ENCODE data around the gene FCRL5. TPM values are rescaled to one million over a fixed set of nuclear protein-coding genes. Genes with fewer than 3 reads are reported as not detected.

Gene FCRL5
- total and polyA plus RNA-seq, 2 donors (not counting 3 experiments of a cell fraction or from before 2014, with no cell fraction given), result not detected

DNA sequence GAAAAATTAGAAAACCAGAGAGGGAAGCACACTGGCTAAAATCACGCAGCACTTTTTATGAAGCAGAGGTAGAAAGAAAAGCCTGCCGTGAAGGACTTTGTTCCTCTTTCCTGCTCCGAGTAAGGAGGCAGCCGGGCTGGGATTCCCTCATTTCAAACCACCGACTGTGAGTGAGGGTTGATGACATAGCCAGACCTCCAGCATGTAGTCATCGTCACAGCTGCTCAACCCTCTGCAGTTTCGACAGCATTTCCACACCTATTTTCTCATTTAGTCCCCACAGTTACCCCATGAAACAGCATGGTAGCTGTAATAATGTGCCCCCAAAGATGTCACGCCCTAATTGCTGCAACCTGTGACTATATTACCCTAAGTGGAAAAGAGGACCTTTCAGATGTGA, 35.3 kb downstream of the FCRL5 start:
- no peaks in the 10 kb centered on the region for H3K79me2 ChIP-seq (ENCODE audit: control insufficient read depth, insufficient read depth, low read length)
- H3K4me2 ChIP-seq (ENCODE audit: insufficient read depth, low read length), result no peak overlapping the region
- H4K20me1 ChIP-seq (replicated peaks; ENCODE audit: control insufficient read depth, extremely low read depth, insufficient read depth, low read length), result no peaks in the 10 kb centered on the region
- FAIRE-seq (no peak), DNase-seq (ENCODE audit: low read depth, low spot score) (no peak)
- ChIA-PET CTCF (interaction anchor here (1.7 kb wide), 1 partner anchor 12 kb away, joined by 4 read pairs; no protein-coding TSS in a partner anchor), POLR2A (no interaction called here)
- H3K36me3 ChIP-seq (ENCODE audit: control insufficient read depth in 2 of 2, extremely low read depth in 1 of 2, insufficient read depth in 2 of 2, low read length in 2 of 2), result no peaks in the 10 kb centered on the region
- intact Hi-C loops (cut with micrococcal nuclease) (no loop called here), dilution Hi-C loops (cut with MboI; ENCODE audit: extremely low pct_ligation_motif_present, low sequenced_read_pairs) (no loop called here)
- TF ChIP-seq EZH2 (IDR thresholded peaks at IDR 0.05; ENCODE audit: borderline replicate concordance, low read depth, low read length, severe bottlenecking) (no peak), FOS (IDR thresholded peaks at IDR 0.05; ENCODE audit: borderline replicate concordance, insufficient read depth, low read length) (no peak), POLR2A (IDR thresholded peaks at IDR 0.05; ENCODE audit: low read depth, low read length) (no peak), POLR2AphosphoS5 (IDR thresholded peaks at IDR 0.05; ENCODE audit: insufficient read depth, low read depth, low read length) (no peak), JUN (IDR thresholded peaks at IDR 0.05; ENCODE audit: borderline replicate concordance, insufficient read depth, insufficient read length, low read depth) (no peak), MYC (IDR thresholded peaks at IDR 0.05; ENCODE audit: low read depth, low read length) (no peak), GATA2 (IDR thresholded peaks at IDR 0.05; ENCODE audit: insufficient read depth, insufficient read length, low read depth, low read length) (no peak)
- TF ChIP-seq, protein P1, sequence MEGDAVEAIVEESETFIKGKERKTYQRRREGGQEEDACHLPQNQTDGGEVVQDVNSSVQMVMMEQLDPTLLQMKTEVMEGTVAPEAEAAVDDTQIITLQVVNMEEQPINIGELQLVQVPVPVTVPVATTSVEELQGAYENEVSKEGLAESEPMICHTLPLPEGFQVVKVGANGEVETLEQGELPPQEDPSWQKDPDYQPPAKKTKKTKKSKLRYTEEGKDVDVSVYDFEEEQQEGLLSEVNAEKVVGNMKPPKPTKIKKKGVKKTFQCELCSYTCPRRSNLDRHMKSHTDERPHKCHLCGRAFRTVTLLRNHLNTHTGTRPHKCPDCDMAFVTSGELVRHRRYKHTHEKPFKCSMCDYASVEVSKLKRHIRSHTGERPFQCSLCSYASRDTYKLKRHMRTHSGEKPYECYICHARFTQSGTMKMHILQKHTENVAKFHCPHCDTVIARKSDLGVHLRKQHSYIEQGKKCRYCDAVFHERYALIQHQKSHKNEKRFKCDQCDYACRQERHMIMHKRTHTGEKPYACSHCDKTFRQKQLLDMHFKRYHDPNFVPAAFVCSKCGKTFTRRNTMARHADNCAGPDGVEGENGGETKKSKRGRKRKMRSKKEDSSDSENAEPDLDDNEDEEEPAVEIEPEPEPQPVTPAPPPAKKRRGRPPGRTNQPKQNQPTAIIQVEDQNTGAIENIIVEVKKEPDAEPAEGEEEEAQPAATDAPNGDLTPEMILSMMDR (IDR thresholded peaks at IDR 0.05; ENCODE audit: extremely low read depth in 1 of 2, insufficient read depth in 1 of 2, low read depth in 1 of 2, low read length in 2 of 2), result no peak
- TF ChIP-seq, protein P2, sequence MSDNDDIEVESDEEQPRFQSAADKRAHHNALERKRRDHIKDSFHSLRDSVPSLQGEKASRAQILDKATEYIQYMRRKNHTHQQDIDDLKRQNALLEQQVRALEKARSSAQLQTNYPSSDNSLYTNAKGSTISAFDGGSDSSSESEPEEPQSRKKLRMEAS (IDR thresholded peaks at IDR 0.05; ENCODE audit: insufficient read depth, insufficient read length), result no peak
- H3K9ac ChIP-seq (replicated peaks; ENCODE audit: extremely low read depth, insufficient read depth, low read length), result no peak overlapping the region
- H3K9me1 ChIP-seq (replicated peaks; ENCODE audit: control insufficient read depth, extremely low read depth, insufficient read depth, low read length), result no peaks in the 10 kb centered on the region
- H3K9me3 ChIP-seq (replicated peaks; ENCODE audit: control insufficient read depth, insufficient read depth, low read length), result no peaks in the 10 kb centered on the region
- no peaks in the 10 kb centered on the region for H3K4me1 ChIP-seq (ENCODE audit: control insufficient read depth, extremely low read depth, insufficient read depth, low read length)
- H3K4me3 ChIP-seq (replicated peaks in 1 of 3; ENCODE audit: insufficient read depth in 1 of 3, low read depth in 1 of 3, low read length in 3 of 3), result no peak overlapping the region
- H3K27me3 ChIP-seq (ENCODE audit: control insufficient read depth in 2 of 2, insufficient read depth in 2 of 2, low read length in 2 of 2), result no peaks in the 10 kb centered on the region
- H3K27ac ChIP-seq (ENCODE audit: insufficient read depth, low read depth, low read length), result no peak overlapping the region
- BruUV-seq (replicated peaks), result no TSS peak
- no peak overlapping the region for H2AFZ ChIP-seq (ENCODE audit: low read depth, low read length)
